HG02623 (cell line): Measurements from ENCODE around the gene CKMT2.

Source experiments
- ATAC-seq: cut with Tn5 transposase; IDR thresholded peaks from one replicate; pipeline ENCODE4 v1.9.1; 2021; ENCODE audit warnings: moderate library complexity; ENCODE audit not compliant: unreplicated experiment

CKMT2 gene

DNA sequence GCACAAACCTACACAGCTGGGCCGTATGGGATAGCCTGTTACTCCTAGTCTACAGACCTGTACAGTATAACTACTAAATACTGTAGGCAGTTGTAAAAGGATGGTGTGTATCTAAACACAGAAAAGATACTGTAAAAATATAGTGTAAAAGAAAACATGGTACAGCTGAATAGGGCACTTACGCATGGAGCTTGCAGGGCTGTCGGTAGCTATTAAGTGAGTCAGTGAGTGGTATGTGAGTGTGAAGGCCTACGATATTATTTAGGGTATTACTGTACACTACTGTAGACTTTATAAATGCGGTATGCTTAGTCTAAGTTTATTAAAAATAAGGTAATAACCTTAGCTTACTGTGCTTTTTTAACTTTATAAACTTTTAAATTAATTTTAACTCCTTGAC, 69.5 kb downstream of the CKMT2 start:
- ATAC-seq, result no peak

DNA sequence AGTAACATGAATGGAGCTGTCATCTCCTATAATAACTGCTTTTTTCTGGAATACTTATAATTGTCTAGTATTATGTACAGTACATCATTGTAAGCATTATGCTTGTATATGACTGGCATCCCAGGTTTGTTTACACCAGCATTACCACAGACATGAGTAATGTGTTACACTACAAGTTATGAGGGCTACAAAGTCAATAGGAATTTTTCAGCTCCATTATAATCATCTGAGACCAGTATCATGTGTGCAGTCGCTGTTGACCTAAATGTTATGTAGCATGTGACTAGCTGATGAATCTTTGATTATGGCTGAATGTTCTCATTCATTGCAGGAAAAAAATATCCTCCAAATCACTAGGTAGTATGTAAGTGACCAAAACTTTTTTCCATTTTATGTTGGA, 70.4 kb downstream of the CKMT2 start:
- ATAC-seq, result no peak

DNA sequence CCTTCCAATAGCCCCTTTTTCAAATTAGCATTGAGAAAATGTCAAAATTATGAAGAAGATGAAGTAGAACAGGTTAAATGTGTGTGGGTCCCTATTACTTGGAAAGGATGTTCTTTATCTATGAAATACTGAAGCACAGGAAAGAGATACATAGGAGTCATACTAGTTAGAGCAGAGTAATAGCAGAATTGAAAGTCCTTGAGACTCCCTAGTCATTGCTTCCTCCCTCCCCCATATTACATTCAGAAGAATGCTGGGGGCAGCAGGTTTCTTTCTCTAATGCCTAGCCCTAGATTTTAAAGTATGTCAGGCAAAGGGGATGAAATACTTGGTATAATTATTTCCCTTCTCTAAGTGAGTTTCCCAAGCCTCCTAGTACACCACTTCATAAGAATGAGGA, 72.7 kb downstream of the CKMT2 start:
- ATAC-seq, result no peak

DNA sequence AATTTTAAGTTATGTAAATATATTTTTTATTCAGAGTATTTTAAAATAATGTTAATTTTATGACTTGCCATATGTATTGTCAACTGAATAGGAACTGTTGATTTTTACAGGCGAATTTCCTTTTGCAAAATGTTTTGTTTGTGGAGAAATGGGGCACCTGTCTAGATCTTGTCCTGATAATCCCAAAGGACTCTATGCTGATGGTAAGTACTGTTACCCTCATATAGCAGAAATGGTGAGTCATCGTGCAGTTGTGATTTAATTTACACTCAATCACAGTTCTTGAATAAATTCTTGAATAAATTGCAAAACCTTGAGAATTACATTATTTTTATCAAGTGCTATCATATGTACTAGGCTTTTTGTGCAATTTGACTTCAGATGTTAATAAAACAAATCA, 75.7 kb downstream of the CKMT2 start:
- no peak for ATAC-seq

DNA sequence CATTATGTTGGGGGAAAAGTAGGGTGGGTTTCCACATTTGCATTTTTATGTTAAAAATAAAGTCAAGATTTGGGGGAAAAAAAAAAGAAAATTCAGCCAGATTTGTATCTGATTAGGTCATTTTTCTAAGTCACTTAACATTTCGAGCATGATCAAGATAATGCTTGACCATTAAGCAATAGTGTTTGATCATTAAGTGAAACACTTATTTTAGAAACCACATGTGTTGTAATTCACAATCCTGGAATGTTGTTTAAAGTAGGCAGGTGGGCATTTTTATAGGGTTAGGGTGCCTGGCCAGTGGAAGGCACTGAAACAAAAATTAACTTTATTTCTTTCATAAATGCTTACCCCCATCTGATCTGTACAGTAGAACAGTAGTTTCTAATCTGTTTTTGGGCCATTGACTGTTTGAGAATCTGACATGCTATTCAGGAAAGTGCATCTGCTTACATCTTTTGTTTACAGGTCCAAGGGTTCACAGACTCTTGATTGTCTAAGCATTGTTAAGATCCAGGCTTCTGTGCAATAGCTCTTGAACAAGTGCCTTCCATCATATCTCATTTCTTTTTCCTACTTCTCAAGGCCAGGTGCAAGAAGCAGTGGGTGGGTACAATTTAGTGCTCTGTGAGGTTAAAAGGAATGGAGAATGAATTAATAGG, 77.4 kb downstream of the CKMT2 start:
- ATAC-seq, result no peak

DNA sequence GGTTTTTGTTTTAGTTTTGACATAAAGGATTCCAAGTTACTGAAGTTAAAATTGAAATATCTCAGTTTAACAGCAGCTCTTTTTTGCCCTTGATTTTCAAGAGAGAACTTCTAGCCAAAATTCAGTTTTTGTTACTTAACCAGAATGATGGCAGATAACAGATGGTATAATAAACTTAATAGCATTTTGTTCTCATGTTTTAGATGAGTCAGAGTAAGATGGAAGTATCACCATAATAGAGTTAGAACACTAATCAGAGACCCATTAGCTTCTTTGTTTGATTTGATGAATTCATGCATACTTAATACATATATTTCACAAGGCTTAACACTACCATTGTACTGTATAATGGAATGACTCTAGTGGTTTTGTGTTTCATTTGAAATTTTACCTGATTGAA, 80.2 kb downstream of the CKMT2 start:
- no peak for ATAC-seq

DNA sequence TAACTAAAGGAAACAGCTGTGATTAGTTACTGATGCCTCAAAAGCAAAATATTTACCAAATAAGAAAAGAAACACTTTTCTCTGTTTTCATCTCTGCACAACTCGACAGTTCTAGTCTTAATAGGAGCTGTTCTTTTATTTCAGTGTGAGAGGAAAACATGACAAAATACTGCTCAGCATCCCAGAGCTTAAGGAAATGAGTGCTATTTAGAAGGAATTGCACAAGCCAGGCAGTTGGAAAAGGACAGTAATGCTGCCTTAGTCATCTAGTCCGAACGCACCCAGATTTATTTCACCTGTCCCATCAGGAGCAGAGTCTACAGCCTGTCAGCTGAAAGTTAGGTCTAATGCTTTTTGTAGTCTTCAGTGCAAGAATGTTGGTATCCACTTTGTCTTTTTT, 80.6 kb downstream of the CKMT2 start:
- ATAC-seq, result no peak

DNA sequence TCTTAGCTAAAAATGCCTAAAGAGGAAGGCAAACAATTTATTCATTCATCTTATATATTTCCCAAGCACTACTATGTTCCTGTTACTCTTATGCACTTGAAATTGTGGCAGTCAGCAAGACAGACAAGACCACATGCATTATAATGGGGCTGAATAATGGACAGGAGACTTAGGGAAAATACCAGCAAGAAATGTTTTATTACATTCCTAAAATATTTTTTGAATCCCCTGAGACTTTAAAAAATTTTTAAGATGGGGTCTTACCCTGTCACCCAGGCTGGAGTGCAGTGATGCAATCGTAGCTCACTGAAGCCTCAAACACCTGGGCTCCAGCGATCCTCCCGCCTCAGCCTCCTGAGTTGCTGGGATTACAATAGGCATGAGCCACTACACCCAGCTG, 81.5 kb downstream of the CKMT2 start:
- no peak for ATAC-seq

DNA sequence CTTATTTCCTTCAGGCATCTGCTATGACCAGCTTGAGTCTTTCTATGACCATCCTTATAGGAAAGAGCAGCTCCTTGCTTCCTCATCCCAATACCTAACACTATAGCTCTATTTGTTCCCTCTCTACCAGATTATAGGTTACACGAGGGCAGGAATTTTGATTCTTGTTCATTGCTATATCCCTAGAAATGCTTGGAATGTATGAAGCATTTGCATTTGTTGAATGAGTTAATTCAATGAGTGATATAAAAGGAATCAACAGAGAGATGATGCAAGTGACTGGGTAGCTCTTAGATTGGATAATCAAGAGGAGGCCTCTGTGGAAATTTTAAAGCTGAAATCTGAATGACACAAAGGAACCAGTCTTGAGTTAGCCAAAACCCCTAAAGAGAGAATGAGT, 82.2 kb downstream of the CKMT2 start:
- ATAC-seq, result no peak

DNA sequence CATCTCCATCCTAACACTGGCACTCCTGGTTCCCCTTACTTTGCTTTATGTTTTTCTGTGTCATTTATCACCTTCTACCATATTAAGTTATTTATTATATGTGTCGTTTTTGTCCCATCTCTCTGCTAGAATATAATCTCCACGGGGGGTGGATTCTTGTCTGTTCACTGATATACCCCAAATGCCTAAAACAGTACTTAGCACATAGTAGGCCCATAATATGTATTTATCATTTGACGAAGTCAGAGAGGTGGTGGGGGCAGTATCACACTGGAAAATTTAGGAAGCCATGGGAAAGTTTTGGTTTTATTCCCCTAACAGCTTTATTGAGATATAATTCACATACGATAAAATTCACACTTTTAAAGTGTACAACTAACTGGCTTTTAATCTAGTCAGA, 82.7 kb downstream of the CKMT2 start:
- no peak for ATAC-seq
